Neutrophil (primary cell): ENCODE results near the gene MRPL12.

Experiments
- H3K27ac ChIP-seq: fragments of 200-600 bp; sonication (generic); 2 replicates; pipeline ENCODE4 v1.5.1; 2016; ENCODE audit warnings: mild to moderate bottlenecking, moderate library complexity
- H3K27me3 ChIP-seq: fragments of 200-600 bp; sonication (generic); 2 replicates; pipeline ENCODE4 v1.6.0; 2016; ENCODE audit warnings: mild to moderate bottlenecking
- H3K36me3 ChIP-seq: fragments of 200-600 bp; sonication (generic); 2 replicates; pipeline ENCODE4 v1.5.1; 2017
- H3K4me1 ChIP-seq, 2 experiments: fragments of 200-600 bp in 1 of 2; sonication (generic) in 1 of 2; 1 replicate in 1 of 2; 2 replicates in 1 of 2; pipeline versions ENCODE4 v1.5.1 to v1.6.1; 2013 to 2016; ENCODE audit warnings: low read depth in 1 of 2, low read length in 1 of 2, mild to moderate bottlenecking in 1 of 2, moderate library complexity in 1 of 2; ENCODE audit not compliant: control insufficient read depth in 1 of 2, insufficient read depth in 1 of 2
- H3K4me3 ChIP-seq, 2 experiments: fragments of 200-600 bp in 1 of 2; sonication (generic) in 1 of 2; 1 replicate in 1 of 2; 2 replicates in 1 of 2; pipeline ENCODE4 v1.5.1; 2013 to 2016; ENCODE audit warnings: low read depth in 1 of 2, low read length in 1 of 2, mild to moderate bottlenecking in 1 of 2, moderate library complexity in 1 of 2
- H3K9me3 ChIP-seq: fragments of 200-600 bp; sonication (generic); 2 replicates; pipeline ENCODE4 v1.5.1; 2016
- CTCF ChIP-seq: fragments of 200-600 bp; sonication (generic); IDR thresholded peaks from 2 replicates; pipeline ENCODE4 v1.5.1; 2016; ENCODE audit warnings: antibody characterized with exemption

MRPL12 gene

DNA sequence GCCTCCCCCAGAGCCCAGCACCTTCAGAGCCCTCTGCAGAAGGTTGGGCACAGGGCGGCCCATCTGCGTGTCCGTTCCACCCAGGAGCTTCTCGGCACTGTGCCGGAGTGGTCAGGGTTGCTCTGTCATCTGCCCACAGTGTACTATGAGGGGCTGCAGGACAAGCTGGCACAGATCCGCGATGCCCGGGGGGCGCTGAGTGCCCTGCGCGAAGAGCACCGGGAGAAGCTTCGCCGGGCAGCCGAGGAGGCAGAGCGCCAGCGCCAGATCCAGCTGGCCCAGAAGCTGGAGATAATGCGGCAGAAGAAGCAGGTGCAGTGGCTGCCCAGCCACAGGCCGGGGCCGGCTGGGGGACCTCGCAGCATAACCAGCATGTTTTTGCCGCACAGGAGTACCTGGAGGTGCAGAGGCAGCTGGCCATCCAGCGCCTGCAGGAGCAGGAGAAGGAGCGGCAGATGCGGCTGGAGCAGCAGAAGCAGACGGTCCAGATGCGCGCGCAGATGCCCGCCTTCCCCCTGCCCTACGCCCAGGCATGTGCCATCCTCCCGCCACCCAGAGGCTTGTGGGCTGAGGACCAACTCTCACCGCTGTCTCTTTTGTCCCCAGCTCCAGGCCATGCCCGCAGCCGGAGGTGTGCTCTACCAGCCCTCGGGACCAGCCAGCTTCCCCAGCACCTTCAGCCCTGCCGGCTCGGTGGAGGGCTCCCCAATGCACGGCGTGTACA lies 6.8 kb upstream of the MRPL12 start:
- TF ChIP-seq CTCF = no peak
- peaks cover 0 to 8% of the 10 kb centered on the region in 2 experiments for H3K4me1 ChIP-seq
- H3K36me3 ChIP-seq = peaks cover 99% of the 10 kb centered on the region
- no peak overlapping the region for H3K4me3 ChIP-seq
- no peaks in the 10 kb centered on the region for H3K27me3 ChIP-seq
- no peak overlapping the region for H3K27ac ChIP-seq
- no peaks in the 10 kb centered on the region for H3K9me3 ChIP-seq

DNA sequence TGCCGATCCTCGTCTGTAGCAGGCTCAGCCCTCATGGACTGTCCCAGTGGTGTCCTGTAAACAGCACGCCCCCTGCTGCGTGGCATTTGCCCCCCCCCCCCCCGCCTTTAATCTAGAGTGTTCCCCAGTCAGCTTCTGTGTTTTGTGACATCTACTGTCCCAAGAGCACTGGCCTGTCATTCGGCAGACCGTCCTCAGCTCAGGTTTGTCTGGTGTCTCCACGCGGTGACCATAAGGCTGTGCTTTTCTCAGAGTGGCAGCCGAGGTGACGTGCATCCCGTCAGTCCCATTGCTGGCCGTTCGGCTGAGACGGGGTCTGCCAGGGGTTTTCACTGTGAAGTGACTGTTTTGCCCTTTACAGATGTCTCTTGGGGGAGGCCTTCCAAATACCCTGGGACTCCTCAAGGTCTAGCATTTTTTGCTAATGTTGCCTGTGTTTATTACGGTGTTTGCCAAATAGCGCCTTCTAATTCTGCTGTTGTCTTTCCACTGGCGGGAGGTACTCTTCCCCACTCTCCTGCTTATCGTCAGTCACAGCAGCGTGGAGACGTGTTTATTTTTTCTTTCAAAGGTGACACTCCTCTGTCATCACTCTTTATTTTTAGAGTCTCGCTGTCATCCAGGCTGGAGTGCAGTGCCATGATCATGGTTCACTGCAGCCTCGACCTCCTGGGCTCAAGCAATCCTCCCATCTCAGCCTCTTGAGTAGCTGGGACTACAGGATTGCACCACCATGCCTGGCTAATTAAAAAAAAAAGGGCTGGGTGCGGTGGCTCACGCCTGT lies 5.7 kb upstream of the MRPL12 start:
- Histone ChIP-seq H3K4me3 (no peak overlapping the region), H3K36me3 (peaks cover 94% of the 10 kb centered on the region), H3K27me3 (no peaks in the 10 kb centered on the region), H3K9me3 (no peaks in the 10 kb centered on the region), H3K27ac (no peak overlapping the region), H3K4me1 (peaks cover 5 to 18% of the 10 kb centered on the region in 2 experiments)
- no peak for TF ChIP-seq CTCF

DNA sequence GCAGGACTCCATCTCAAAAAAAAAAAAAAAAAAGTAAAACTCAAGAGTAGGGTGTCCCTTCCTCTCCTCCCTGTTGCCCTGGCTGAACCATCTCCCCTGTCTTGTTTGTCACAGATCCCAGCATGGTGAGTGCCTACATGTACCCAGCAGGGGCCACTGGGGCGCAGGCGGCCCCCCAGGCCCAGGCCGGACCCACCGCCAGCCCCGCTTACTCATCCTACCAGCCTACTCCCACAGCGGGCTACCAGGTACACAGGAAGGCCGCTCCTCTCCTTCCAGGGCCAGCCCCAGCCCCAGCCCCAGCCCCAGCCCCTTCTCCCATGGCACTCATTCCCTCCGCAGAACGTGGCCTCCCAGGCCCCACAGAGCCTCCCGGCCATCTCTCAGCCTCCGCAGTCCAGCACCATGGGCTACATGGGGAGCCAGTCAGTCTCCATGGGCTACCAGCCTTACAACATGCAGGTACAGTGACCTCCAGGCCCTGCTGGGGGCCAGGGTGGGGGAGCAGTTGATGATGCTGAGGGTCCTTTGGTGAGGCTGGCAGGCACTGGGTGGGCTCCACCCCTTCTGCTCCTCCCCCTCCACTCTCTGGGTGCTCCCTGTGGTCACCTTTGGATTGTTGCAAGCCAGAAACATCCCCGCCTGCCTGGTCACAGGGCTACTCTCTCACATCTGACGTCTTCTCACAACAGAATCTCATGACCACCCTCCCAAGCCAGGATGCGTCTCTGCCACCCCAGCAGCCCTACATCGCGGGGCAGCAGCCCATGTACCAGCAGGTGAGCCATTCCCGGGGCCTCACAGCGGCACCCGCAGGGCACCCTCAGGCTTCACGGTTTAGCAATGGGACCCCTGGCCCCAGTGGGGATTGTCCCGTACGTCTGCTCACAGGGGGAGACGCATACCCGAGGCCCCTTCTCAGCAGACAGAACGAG lies 2.5 kb upstream of the MRPL12 start:
- Histone ChIP-seq H3K4me3 (no peak overlapping the region), H3K9me3 (no peaks in the 10 kb centered on the region), H3K27me3 (no peaks in the 10 kb centered on the region), H3K4me1 (peaks cover 20 to 37% of the 10 kb centered on the region in 2 experiments), H3K36me3 (peaks cover 62% of the 10 kb centered on the region), H3K27ac (no peak overlapping the region)
- no peak for TF ChIP-seq CTCF

DNA sequence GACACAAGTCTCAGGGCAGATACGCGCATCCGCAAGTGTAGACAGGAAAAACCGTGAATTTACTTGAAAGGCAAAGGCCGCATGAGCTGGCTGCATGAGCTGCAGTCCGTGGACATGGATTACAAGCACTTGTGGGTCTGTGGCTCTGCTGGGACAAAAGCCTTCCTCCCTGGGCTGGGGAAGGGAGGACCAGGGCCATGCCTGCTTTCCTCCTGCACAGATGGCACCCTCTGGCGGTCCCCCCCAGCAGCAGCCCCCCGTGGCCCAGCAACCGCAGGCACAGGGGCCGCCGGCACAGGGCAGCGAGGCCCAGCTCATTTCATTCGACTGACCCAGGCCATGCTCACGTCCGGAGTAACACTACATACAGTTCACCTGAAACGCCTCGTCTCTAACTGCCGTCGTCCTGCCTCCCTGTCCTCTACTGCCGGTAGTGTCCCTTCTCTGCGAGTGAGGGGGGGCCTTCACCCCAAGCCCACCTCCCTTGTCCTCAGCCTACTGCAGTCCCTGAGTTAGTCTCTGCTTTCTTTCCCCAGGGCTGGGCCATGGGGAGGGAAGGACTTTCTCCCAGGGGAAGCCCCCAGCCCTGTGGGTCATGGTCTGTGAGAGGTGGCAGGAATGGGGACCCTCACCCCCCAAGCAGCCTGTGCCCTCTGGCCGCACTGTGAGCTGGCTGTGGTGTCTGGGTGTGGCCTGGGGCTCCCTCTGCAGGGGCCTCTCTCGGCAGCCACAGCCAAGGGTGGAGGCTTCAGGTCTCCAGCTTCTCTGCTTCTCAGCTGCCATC lies 1.7 kb upstream of the MRPL12 start:
- peaks cover 54% of the 10 kb centered on the region for H3K36me3 ChIP-seq
- no peaks in the 10 kb centered on the region for H3K27me3 ChIP-seq
- H3K4me1 ChIP-seq = peaks cover 20 to 37% of the 10 kb centered on the region in 2 experiments
- peak overlapping the region; percentile 90 for H3K27ac ChIP-seq
- no peak for TF ChIP-seq CTCF
- H3K9me3 ChIP-seq = no peaks in the 10 kb centered on the region
- H3K4me3 ChIP-seq = peak overlapping the region in 1 of 2 experiments; percentile 92
